ENCODE measurements around the gene SURF2. TPM values are rescaled to one million over a fixed set of nuclear protein-coding genes. Genes with fewer than 3 reads are reported as not detected.

The SURF2 gene
- total RNA-seq, 4 donors from 2014 or later = 8.4 to 25.5 (median 13.4) TPM

GRCh38 chr9:133378408-133378962 lies 22.1 kb downstream of the SURF2 start:
- no peak for ATAC-seq (ENCODE audit: low FRiP score)
- TF ChIP-seq CTCF (IDR thresholded peaks at IDR 0.05) = no peak
- DNase-seq (ENCODE audit: low spot score) = no peak

DNA sequence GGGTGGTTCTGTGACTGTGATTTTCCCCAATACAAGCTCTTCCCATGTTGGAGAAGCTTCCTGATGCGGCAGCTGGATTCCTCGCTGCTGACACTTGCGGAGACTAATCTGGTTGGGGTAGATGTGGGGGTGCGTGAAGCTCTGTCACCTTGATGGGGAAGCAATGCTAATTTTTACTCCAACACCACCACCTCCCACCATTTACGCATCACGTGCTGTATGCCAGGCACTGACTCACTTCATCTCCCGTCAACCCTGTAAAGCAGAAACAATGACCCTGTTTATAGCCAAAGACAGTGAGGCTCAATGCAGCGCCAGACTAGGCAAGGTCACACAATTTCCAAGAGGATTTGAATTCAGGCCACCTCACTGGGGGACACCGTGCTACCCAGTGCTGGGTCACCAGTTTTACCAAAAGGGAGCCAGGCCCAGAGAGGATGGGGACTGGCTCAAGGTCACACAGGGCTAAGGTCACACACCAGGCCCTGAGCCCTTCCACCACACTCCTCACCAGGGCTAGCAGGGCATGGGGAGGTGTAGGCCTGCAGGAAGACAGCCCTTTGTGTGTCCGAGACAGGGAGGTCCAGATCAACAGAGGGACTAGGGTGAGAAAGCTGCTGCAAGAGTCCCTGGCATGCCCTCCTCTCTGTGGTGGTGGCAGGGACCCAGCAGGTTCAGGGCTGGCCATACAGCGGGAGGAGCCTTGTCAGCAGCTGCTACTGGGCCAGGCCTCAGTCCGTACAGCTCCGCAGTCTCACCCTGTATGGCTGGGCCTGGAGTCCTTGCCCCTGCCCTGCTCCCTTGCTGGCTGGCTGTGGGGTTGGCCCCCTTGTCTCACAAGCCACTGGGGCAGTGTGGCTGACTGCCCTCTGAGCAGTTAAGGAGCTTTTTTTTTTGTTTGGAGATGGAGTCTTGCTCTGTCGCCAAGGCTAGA lies 23.1 kb downstream of the SURF2 start:
- no peak for ATAC-seq (ENCODE audit: low FRiP score)

DNA sequence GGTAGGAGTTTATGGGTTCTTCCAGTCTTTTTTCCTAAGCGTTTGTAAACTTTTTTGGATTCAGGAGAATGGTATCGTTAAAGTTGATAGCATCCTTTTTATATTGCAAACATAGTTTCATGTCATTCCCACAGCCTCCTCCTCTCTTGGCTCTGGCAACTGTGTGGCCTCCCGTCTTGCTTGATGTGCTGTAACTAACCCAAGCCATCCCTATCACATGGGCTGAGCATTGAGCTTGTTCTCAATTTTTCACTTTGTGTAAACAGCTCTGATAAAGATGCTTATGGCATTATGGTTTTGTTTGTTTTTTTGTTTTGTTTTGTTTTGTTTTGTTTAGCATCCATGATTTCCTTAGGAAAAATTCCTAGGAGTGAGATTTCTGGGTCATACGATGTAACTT lies 24.4 kb downstream of the SURF2 start:
- no peak for ATAC-seq (ENCODE audit: low FRiP score)
- DNase-seq (ENCODE audit: low spot score) = no peak

More for the DNA sequence above, 23.1 kb downstream of the SURF2 start:
- no peak for DNase-seq (ENCODE audit: low spot score)
- TF ChIP-seq CTCF (IDR thresholded peaks at IDR 0.05) = no peak

GRCh38 chr9:133382507-133383141 lies 26.3 kb downstream of the SURF2 start:
- no peak for ATAC-seq (ENCODE audit: low FRiP score)
- no peak for TF ChIP-seq CTCF (IDR thresholded peaks at IDR 0.05)

More for the DNA sequence above, 24.4 kb downstream of the SURF2 start:
- no peak for TF ChIP-seq CTCF (IDR thresholded peaks at IDR 0.05)

DNA sequence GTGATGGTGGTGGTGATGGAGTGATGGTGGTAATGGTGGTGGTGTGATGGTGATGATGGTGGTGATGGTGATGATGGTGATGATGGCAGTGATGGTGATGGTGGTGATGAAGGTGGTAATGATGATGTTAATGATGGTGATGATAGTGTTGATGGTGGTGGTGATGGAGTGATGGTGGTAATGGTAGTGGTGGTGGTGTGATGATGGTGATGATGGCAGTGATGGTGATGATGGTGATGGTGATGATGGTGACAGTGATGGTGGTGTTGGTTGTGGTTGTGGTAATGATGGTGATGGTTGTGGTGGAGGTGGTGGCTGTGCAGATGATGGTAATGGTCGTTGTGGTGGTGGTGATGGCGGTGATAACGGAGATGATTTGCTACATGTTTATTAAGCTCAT lies 27.1 kb downstream of the SURF2 start:
- no peak for TF ChIP-seq CTCF (IDR thresholded peaks at IDR 0.05)
- ATAC-seq (ENCODE audit: low FRiP score) = no peak
- DNase-seq (ENCODE audit: low spot score) = no peak

More at GRCh38 chr9:133382507-133383141, 26.3 kb downstream of the SURF2 start:
- no peak for DNase-seq (ENCODE audit: low spot score)

GRCh38 chr9:133384736-133385321 lies 28.5 kb downstream of the SURF2 start:
- no peak for TF ChIP-seq CTCF (IDR thresholded peaks at IDR 0.05)
- DNase-seq (ENCODE audit: low spot score) (no peak), ATAC-seq (ENCODE audit: low FRiP score) (no peak)
